ENCODE data around the gene DTX3L.

Gene DTX3L

GRCh38 chr3:122618614-122619013, 54.5 kb downstream of the DTX3L start:
- Histone ChIP-seq H3K9ac (ENCODE audit: low read length) (no peak overlapping the region), H3K23ac (ENCODE audit: low read length in 2 of 2) (no peak overlapping the region), H3K18ac (ENCODE audit: low read depth in 1 of 2, low read length in 2 of 2) (no peak overlapping the region), H2BK12ac (ENCODE audit: low read length in 2 of 2) (no peak overlapping the region), H3K27me3 (ENCODE audit: control insufficient read depth in 1 of 2, insufficient read depth in 1 of 2, low read length in 2 of 2) (peaks cover 0 to 9% of the 10 kb centered on the region in 2 experiments), H2BK15ac (ENCODE audit: low read depth, poor library complexity, severe bottlenecking) (no peak overlapping the region), H2AK5ac (ENCODE audit: low read length, severe bottlenecking) (no peak overlapping the region), H2BK5ac (ENCODE audit: low read depth, low read length, poor library complexity, severe bottlenecking) (no peak overlapping the region), H4K91ac (ENCODE audit: low read length) (no peak overlapping the region), H3K36me3 (ENCODE audit: control insufficient read depth in 1 of 2, insufficient read depth in 2 of 2, low read depth in 1 of 2, low read length in 2 of 2) (no peaks in the 10 kb centered on the region), H3K79me1 (replicated peaks; ENCODE audit: low read length, poor library complexity, severe bottlenecking) (no peaks in the 10 kb centered on the region), H4K8ac (ENCODE audit: low read length) (no peak overlapping the region), H3K9me3 (ENCODE audit: control insufficient read depth, low read length) (no peaks in the 10 kb centered on the region), H2BK120ac (ENCODE audit: low read depth, low read length) (no peak overlapping the region), H3K4me3 (ENCODE audit: insufficient read depth in 1 of 2, low read depth in 1 of 2, low read length in 2 of 2) (no peak overlapping the region), H3K14ac (ENCODE audit: low read length in 2 of 2) (no peak overlapping the region), H2AFZ (ENCODE audit: low read depth, low read length) (no peak overlapping the region), H3K4ac (ENCODE audit: low read depth in 1 of 2, low read length in 2 of 2) (no peak overlapping the region), H3K4me2 (ENCODE audit: low read length, poor library complexity, severe bottlenecking) (no peak overlapping the region), H3K27ac (ENCODE audit: low read length, poor library complexity, severe bottlenecking) (no peak overlapping the region), H3K4me1 (ENCODE audit: control insufficient read depth, insufficient read depth, low read depth, low read length) (no peaks in the 10 kb centered on the region)
- 77% methylated on average over 3 of the region's 3 CpGs for WGBS
- no peak for DNase-seq

- Histone ChIP-seq H3K18ac (ENCODE audit: low read depth in 1 of 2, low read length in 2 of 2) (no peak overlapping the region), H3K36me3 (ENCODE audit: control insufficient read depth in 1 of 2, insufficient read depth in 2 of 2, low read depth in 1 of 2, low read length in 2 of 2) (no peaks in the 10 kb centered on the region), H3K27me3 (ENCODE audit: control insufficient read depth in 1 of 2, insufficient read depth in 1 of 2, low read length in 2 of 2) (peaks cover 0 to 9% of the 10 kb centered on the region in 2 experiments), H3K27ac (ENCODE audit: low read length, poor library complexity, severe bottlenecking) (no peak overlapping the region), H2BK12ac (ENCODE audit: low read length in 2 of 2) (no peak overlapping the region), H3K4ac (ENCODE audit: low read depth in 1 of 2, low read length in 2 of 2) (no peak overlapping the region), H3K79me1 (replicated peaks; ENCODE audit: low read length, poor library complexity, severe bottlenecking) (no peaks in the 10 kb centered on the region), H2BK5ac (ENCODE audit: low read depth, low read length, poor library complexity, severe bottlenecking) (no peak overlapping the region), H3K14ac (ENCODE audit: low read length in 2 of 2) (no peak overlapping the region), H3K23ac (ENCODE audit: low read length in 2 of 2) (no peak overlapping the region), H4K91ac (ENCODE audit: low read length) (no peak overlapping the region), H2AFZ (ENCODE audit: low read depth, low read length) (no peak overlapping the region), H3K4me3 (ENCODE audit: insufficient read depth in 1 of 2, low read depth in 1 of 2, low read length in 2 of 2) (no peak overlapping the region), H3K4me2 (ENCODE audit: low read length, poor library complexity, severe bottlenecking) (no peak overlapping the region), H3K9me3 (ENCODE audit: control insufficient read depth, low read length) (no peaks in the 10 kb centered on the region), H3K9ac (ENCODE audit: low read length) (no peak overlapping the region), H2BK120ac (ENCODE audit: low read depth, low read length) (no peak overlapping the region), H2BK15ac (ENCODE audit: low read depth, poor library complexity, severe bottlenecking) (no peak overlapping the region), H4K8ac (ENCODE audit: low read length) (no peak overlapping the region), H3K4me1 (ENCODE audit: control insufficient read depth, insufficient read depth, low read depth, low read length) (no peaks in the 10 kb centered on the region), H2AK5ac (ENCODE audit: low read length, severe bottlenecking) (no peak overlapping the region)
- WGBS, result 52% methylated on average over 3 of the region's 4 CpGs
- no peak for DNase-seq
These were observed 54.9 kb downstream of the DTX3L start for GRCh38 chr3:122619040-122619439.

- Histone ChIP-seq H3K9me3 (ENCODE audit: control insufficient read depth, low read length) (no peaks in the 10 kb centered on the region), H2BK15ac (ENCODE audit: low read depth, poor library complexity, severe bottlenecking) (no peak overlapping the region), H3K27ac (ENCODE audit: low read length, poor library complexity, severe bottlenecking) (no peak overlapping the region), H3K79me1 (replicated peaks; ENCODE audit: low read length, poor library complexity, severe bottlenecking) (no peaks in the 10 kb centered on the region), H2AK5ac (ENCODE audit: low read length, severe bottlenecking) (no peak overlapping the region), H2BK120ac (ENCODE audit: low read depth, low read length) (no peak overlapping the region), H4K91ac (ENCODE audit: low read length) (no peak overlapping the region), H3K4ac (ENCODE audit: low read depth in 1 of 2, low read length in 2 of 2) (no peak overlapping the region), H4K8ac (ENCODE audit: low read length) (no peak overlapping the region), H3K18ac (ENCODE audit: low read depth in 1 of 2, low read length in 2 of 2) (no peak overlapping the region), H3K14ac (ENCODE audit: low read length in 2 of 2) (no peak overlapping the region), H2BK5ac (ENCODE audit: low read depth, low read length, poor library complexity, severe bottlenecking) (no peak overlapping the region), H3K9ac (ENCODE audit: low read length) (no peak overlapping the region), H3K36me3 (ENCODE audit: control insufficient read depth in 1 of 2, insufficient read depth in 2 of 2, low read depth in 1 of 2, low read length in 2 of 2) (no peaks in the 10 kb centered on the region), H3K23ac (ENCODE audit: low read length in 2 of 2) (no peak overlapping the region), H3K4me3 (ENCODE audit: insufficient read depth in 1 of 2, low read depth in 1 of 2, low read length in 2 of 2) (no peak overlapping the region), H3K4me2 (ENCODE audit: low read length, poor library complexity, severe bottlenecking) (no peak overlapping the region), H2BK12ac (ENCODE audit: low read length in 2 of 2) (no peak overlapping the region), H3K4me1 (ENCODE audit: control insufficient read depth, insufficient read depth, low read depth, low read length) (no peaks in the 10 kb centered on the region), H2AFZ (ENCODE audit: low read depth, low read length) (no peak overlapping the region), H3K27me3 (ENCODE audit: control insufficient read depth in 1 of 2, insufficient read depth in 1 of 2, low read length in 2 of 2) (peaks cover 0 to 9% of the 10 kb centered on the region in 2 experiments)
- 68% methylated on average over 2 of the region's 4 CpGs for WGBS
- no peak for DNase-seq
These were observed 56.3 kb downstream of the DTX3L start for GRCh38 chr3:122620399-122620798.

- WGBS, result 80% methylated on average over 3 of the region's 3 CpGs
- Histone ChIP-seq H2BK12ac (ENCODE audit: low read length in 2 of 2) (no peak overlapping the region), H3K9me3 (ENCODE audit: control insufficient read depth, low read length) (no peaks in the 10 kb centered on the region), H3K4me3 (ENCODE audit: insufficient read depth in 1 of 2, low read depth in 1 of 2, low read length in 2 of 2) (no peak overlapping the region), H2AK5ac (ENCODE audit: low read length, severe bottlenecking) (no peak overlapping the region), H3K4me2 (ENCODE audit: low read length, poor library complexity, severe bottlenecking) (no peak overlapping the region), H3K36me3 (ENCODE audit: control insufficient read depth in 1 of 2, insufficient read depth in 2 of 2, low read depth in 1 of 2, low read length in 2 of 2) (no peaks in the 10 kb centered on the region), H3K27ac (ENCODE audit: low read length, poor library complexity, severe bottlenecking) (no peak overlapping the region), H2BK120ac (ENCODE audit: low read depth, low read length) (no peak overlapping the region), H3K27me3 (ENCODE audit: control insufficient read depth in 1 of 2, insufficient read depth in 1 of 2, low read length in 2 of 2) (peaks cover 0 to 14% of the 10 kb centered on the region in 2 experiments), H3K4ac (ENCODE audit: low read depth in 1 of 2, low read length in 2 of 2) (no peak overlapping the region), H3K4me1 (ENCODE audit: control insufficient read depth, insufficient read depth, low read depth, low read length) (no peaks in the 10 kb centered on the region), H2AFZ (ENCODE audit: low read depth, low read length) (no peak overlapping the region), H2BK5ac (ENCODE audit: low read depth, low read length, poor library complexity, severe bottlenecking) (no peak overlapping the region), H3K18ac (ENCODE audit: low read depth in 1 of 2, low read length in 2 of 2) (no peak overlapping the region), H4K8ac (ENCODE audit: low read length) (no peak overlapping the region), H2BK15ac (ENCODE audit: low read depth, poor library complexity, severe bottlenecking) (no peak overlapping the region), H3K79me1 (replicated peaks; ENCODE audit: low read length, poor library complexity, severe bottlenecking) (no peaks in the 10 kb centered on the region), H3K23ac (ENCODE audit: low read length in 2 of 2) (no peak overlapping the region), H4K91ac (ENCODE audit: low read length) (no peak overlapping the region), H3K14ac (ENCODE audit: low read length in 2 of 2) (no peak overlapping the region), H3K9ac (ENCODE audit: low read length) (no peak overlapping the region)
- no peak for DNase-seq
These were observed 57.0 kb downstream of the DTX3L start for GRCh38 chr3:122621112-122621511.
